Glutamatergic neuron (in vitro differentiated cells): Measurements from ENCODE around the gene PLK3. TPM values are rescaled to one million over a fixed set of nuclear protein-coding genes. Genes with fewer than 3 reads are reported as not detected.

ENCODE experiments used
- DNase-seq: peaks from one replicate; pipeline ENCODE4 v3.0.0; 2022
- H3K27ac Mint-ChIP-seq: one replicate; pipeline ENCODE4 v1.8.0; 2020; ENCODE audit warnings: mild to moderate bottlenecking, mixed read lengths, inconsistent platforms; ENCODE audit not compliant: unreplicated experiment
- H3K27me3 Mint-ChIP-seq: one replicate; pipeline ENCODE4 v1.8.0; 2020; ENCODE audit warnings: mild to moderate bottlenecking, moderate library complexity, mixed read lengths, inconsistent platforms; ENCODE audit not compliant: unreplicated experiment
- H3K36me3 Mint-ChIP-seq: one replicate; pipeline ENCODE4 v1.8.0; 2020; ENCODE audit warnings: mild to moderate bottlenecking, mixed read lengths, inconsistent platforms; ENCODE audit not compliant: unreplicated experiment
- H3K4me1 Mint-ChIP-seq: one replicate; pipeline ENCODE4 v1.8.0; 2020; ENCODE audit warnings: mild to moderate bottlenecking, low read depth, mixed read lengths, inconsistent platforms; ENCODE audit not compliant: unreplicated experiment
- H3K4me3 Mint-ChIP-seq: one replicate; pipeline ENCODE4 v1.8.0; 2020; ENCODE audit warnings: mild to moderate bottlenecking, mixed read lengths, inconsistent platforms; ENCODE audit not compliant: unreplicated experiment
- H3K9me3 Mint-ChIP-seq: one replicate; pipeline ENCODE4 v1.8.0; 2020; ENCODE audit warnings: mild to moderate bottlenecking, moderate library complexity, mixed read lengths, inconsistent platforms; ENCODE audit not compliant: unreplicated experiment
- total RNA-seq: library from RNA; stranded (reverse); fragmentation: NEBNext Ultra II Directional; extraction: Animal tissue kit (Norgen Biotek cat#: 25700); gene quantifications from one replicate; pipeline ENCODE4 v1.2.1, GENCODE V29; 2021; ENCODE audit not compliant: unreplicated experiment
- TF ChIP-seq, protein P1 (sequence below): fragments of 200-600 bp; sonication (generic); IDR thresholded peaks from one replicate; pipeline ENCODE4 v1.5.0; 2021; ENCODE audit not compliant: partially characterized antibody, unreplicated experiment

PLK3 gene
- total RNA-seq, 1 donor from 2014 or later, result 89.3 TPM

DNA sequence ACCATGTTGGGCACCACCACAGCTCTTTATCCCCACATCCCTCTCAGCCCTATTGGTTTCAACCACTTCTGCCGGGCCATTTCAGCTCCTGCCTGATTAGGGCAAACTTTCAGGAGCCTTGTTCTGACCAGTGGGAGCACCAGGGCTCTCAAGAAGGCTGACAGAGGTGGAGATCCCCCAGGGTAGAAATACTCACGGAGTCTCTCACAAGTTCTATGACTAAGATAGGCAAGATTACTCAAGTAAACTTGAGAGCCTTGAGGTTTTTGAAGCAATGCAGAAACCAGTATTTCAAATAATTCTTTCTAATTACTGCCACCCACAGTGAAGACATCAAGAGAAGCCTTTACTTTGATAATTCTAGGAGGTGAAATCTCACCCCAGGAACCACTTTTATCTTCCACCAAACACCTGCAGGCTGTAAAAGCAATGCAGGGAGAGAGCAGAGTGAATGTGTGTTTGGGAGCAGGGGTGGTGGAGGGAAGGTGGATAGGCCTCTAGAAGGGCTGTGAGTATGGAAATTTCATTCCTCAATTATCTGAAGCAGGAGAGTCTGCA is 49.5 kb downstream of the PLK3 start:
- H3K27ac Mint-ChIP-seq, result no peak overlapping the region
- peaks cover 4% of the 10 kb centered on the region for H3K9me3 Mint-ChIP-seq
- no peak for DNase-seq
- TF ChIP-seq, protein P1, sequence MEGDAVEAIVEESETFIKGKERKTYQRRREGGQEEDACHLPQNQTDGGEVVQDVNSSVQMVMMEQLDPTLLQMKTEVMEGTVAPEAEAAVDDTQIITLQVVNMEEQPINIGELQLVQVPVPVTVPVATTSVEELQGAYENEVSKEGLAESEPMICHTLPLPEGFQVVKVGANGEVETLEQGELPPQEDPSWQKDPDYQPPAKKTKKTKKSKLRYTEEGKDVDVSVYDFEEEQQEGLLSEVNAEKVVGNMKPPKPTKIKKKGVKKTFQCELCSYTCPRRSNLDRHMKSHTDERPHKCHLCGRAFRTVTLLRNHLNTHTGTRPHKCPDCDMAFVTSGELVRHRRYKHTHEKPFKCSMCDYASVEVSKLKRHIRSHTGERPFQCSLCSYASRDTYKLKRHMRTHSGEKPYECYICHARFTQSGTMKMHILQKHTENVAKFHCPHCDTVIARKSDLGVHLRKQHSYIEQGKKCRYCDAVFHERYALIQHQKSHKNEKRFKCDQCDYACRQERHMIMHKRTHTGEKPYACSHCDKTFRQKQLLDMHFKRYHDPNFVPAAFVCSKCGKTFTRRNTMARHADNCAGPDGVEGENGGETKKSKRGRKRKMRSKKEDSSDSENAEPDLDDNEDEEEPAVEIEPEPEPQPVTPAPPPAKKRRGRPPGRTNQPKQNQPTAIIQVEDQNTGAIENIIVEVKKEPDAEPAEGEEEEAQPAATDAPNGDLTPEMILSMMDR, result no peak
- H3K4me1 Mint-ChIP-seq, result peaks cover 4% of the 10 kb centered on the region
- no peak overlapping the region for H3K4me3 Mint-ChIP-seq
- H3K27me3 Mint-ChIP-seq, result peaks cover 6% of the 10 kb centered on the region
- peaks cover 4% of the 10 kb centered on the region for H3K36me3 Mint-ChIP-seq

DNA sequence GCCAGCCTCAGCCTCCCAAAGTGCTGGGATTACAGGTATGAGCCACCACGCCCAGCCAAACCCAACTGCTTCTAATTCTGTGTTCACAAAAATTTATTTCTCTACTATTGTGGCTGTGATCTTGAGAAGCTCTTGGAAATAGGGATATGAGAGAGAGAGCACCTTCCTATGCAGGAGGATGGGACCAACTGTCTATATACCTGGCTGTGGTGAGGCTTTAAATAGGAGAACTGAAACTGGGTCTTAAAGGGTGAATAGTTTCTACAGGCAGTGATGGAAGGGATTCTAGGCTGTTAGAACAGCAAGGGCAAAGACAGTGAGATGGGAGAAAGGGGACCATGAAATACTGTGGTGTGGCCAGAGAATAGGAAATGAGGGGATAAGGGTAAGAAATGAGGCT is 51.1 kb downstream of the PLK3 start:
- Mint-ChIP-seq H3K27ac (no peak overlapping the region), H3K4me1 (peaks cover 4% of the 10 kb centered on the region), H3K27me3 (peaks cover 6% of the 10 kb centered on the region), H3K9me3 (peaks cover 4% of the 10 kb centered on the region), H3K4me3 (no peak overlapping the region), H3K36me3 (peaks cover 4% of the 10 kb centered on the region)
- no peak for DNase-seq
- TF ChIP-seq, protein P1, result no peak

GRCh38 chr1:44853201-44853600 is 53.0 kb downstream of the PLK3 start:
- TF ChIP-seq, protein P1, result no peak
- Mint-ChIP-seq H3K9me3 (peaks cover 4% of the 10 kb centered on the region), H3K27ac (no peak overlapping the region), H3K36me3 (peaks cover 4% of the 10 kb centered on the region), H3K4me3 (no peak overlapping the region), H3K4me1 (peaks cover 4% of the 10 kb centered on the region), H3K27me3 (peaks cover 6% of the 10 kb centered on the region)
- DNase-seq, result no peak

GRCh38 chr1:44854970-44855369 is 54.8 kb downstream of the PLK3 start:
- Mint-ChIP-seq H3K9me3 (peaks cover 4% of the 10 kb centered on the region), H3K36me3 (peaks cover 4% of the 10 kb centered on the region), H3K4me1 (no peaks in the 10 kb centered on the region), H3K4me3 (no peak overlapping the region), H3K27ac (no peak overlapping the region), H3K27me3 (peaks cover 3% of the 10 kb centered on the region)
- DNase-seq, result no peak
- TF ChIP-seq, protein P1, result no peak

Other genes starting within 250 kb of the PLK3 start
- gene TMEM53, start 125.9 kb upstream of the PLK3 start, total RNA-seq, result 10.1 TPM
- gene ARMH1, start 125.7 kb upstream of the PLK3 start, total RNA-seq, result 4.9 TPM
- not detected for gene RNU5D-1, start 69.2 kb upstream of the PLK3 start, total RNA-seq
- 8.6 TPM for gene KIF2C, start 60.5 kb upstream of the PLK3 start, total RNA-seq
- gene RPS8, start 24.8 kb upstream of the PLK3 start, total RNA-seq, result 988 TPM
- 0.88 TPM for gene BEST4, start 12.2 kb upstream of the PLK3 start, total RNA-seq
- gene DYNLT4, start 7.0 kb downstream of the PLK3 start, total RNA-seq, result not detected
- 5.9 TPM for gene BTBD19, start 8.1 kb downstream of the PLK3 start, total RNA-seq
- gene PTCH2, start 42.9 kb downstream of the PLK3 start, total RNA-seq, result 20.3 TPM
- gene EIF2B3, start 186.2 kb downstream of the PLK3 start, total RNA-seq, result 50.0 TPM
- gene HECTD3, start 210.9 kb downstream of the PLK3 start, total RNA-seq, result 137 TPM
- 90.4 TPM for gene UROD, start 211.9 kb downstream of the PLK3 start, total RNA-seq